ENCODE data around the gene IL15RA. TPM values are rescaled to one million over a fixed set of nuclear protein-coding genes. Genes with fewer than 3 reads are reported as not detected.

The IL15RA gene
- total and polyA plus RNA-seq, 10 donors, result 9.9 to 37.4 (median 21.0) TPM

GRCh38 chr10:5902511-5903274 lies 74.7 kb downstream of the IL15RA start:
- TF ChIP-seq POLR2AphosphoS5 (IDR thresholded peaks at IDR 0.05), result no peak
- H3K27me3 ChIP-seq (replicated peaks in 1 of 7), result no peaks in the 10 kb centered on the region
- no peak for DNase-seq
- intact Hi-C loops (cut with DNase I; ENCODE audit: low total_unique reads), result no loop called here
- H3K4me3 ChIP-seq, result no peak overlapping the region
- peaks cover 0 to 39% (median 14%) of the 10 kb centered on the region in 6 donors for H3K4me1 ChIP-seq
- peaks cover 4 to 63% (median 13%) of the 10 kb centered on the region in 6 donors for H3K36me3 ChIP-seq
- WGBS, 5 donors, result 94 to 96% (median 95%) methylated on average over 18 of the region's 18 CpGs
- H3K9me3 ChIP-seq, result peaks cover 0 to 9% (median 8%) of the 10 kb centered on the region in 8 donors
- no peak overlapping the region for H3K27ac ChIP-seq

Small RNAs within 50 kb of the gene (small RNA-seq; reads per million reads assigned to genes)
- gene RF00397, result 0 reads per million in 4 donors

Other genes starting within 250 kb of the IL15RA start
- 100 to 1,000 TPM; 190 to 272 (median 211) TPM for gene GDI2, start 164.1 kb downstream of the IL15RA start, total RNA-seq
- 100 to 1,000 TPM; 100 to 152 (median 146) TPM for gene GDI2, start 164.1 kb downstream of the IL15RA start, polyA plus RNA-seq
- gene ANKRD16, start 87.7 kb downstream of the IL15RA start, total RNA-seq, result 10 to 100 TPM in 1 of 7 donors, 1 to 10 TPM in 6; 5.8 to 10.5 (median 6.8) TPM
- 1 to 10 TPM; 2.7 to 5.1 (median 4.3) TPM for gene ANKRD16, start 87.7 kb downstream of the IL15RA start, polyA plus RNA-seq
- 100 to 1,000 TPM; 101 to 118 (median 111) TPM for gene FBH1, start 87.3 kb downstream of the IL15RA start, total RNA-seq
- gene FBH1, start 87.3 kb downstream of the IL15RA start, polyA plus RNA-seq, result 10 to 100 TPM; 33.4 to 47.8 (median 40.9) TPM
- gene IL2RA, start 84.8 kb upstream of the IL15RA start, total RNA-seq, result 10 to 100 TPM in 5 of 7 donors, 1 to 10 TPM in 2; 3.5 to 78.7 (median 22.8) TPM
- 1 to 10 TPM; 5.0 to 9.7 (median 5.6) TPM for gene IL2RA, start 84.8 kb upstream of the IL15RA start, polyA plus RNA-seq
- 100 to 1,000 TPM in 6 of 7 donors, 10 to 100 TPM in 1; 93.2 to 140 (median 120) TPM for gene RBM17, start 111.5 kb upstream of the IL15RA start, total RNA-seq
- 100 to 1,000 TPM in 1 of 3 donors, 10 to 100 TPM in 2; 63.1 to 100 (median 93.5) TPM for gene RBM17, start 111.5 kb upstream of the IL15RA start, polyA plus RNA-seq
- 100 to 1,000 TPM in 5 of 7 donors, 10 to 100 TPM in 2; 74.2 to 227 (median 145) TPM for gene PFKFB3, start 225.4 kb upstream of the IL15RA start, total RNA-seq
- gene PFKFB3, start 225.4 kb upstream of the IL15RA start, polyA plus RNA-seq, result 10 to 100 TPM in 1 of 3 donors, 1 to 10 TPM in 2; 6.3 to 20.9 (median 8.8) TPM